RWPE1 (cell line): ENCODE measurements around the gene CDKN3.

Experiments used
- CTCF ChIA-PET: fragments of 350-600 bp; sonication (Branson Sonifier 250); formaldehyde crosslinking; extraction: SDS; loops from one replicate; lab custom pipeline; 2021; lab: Yijun Ruan, JAX
- POLR2A ChIA-PET: fragments of 400-600 bp; formaldehyde crosslinking; extraction: SDS; loops from one replicate; lab custom pipeline; 2020; ENCODE audit warnings: antibody characterized with exemption; ENCODE audit not compliant: low non-redundant PET; lab: Yijun Ruan, JAX
- DNase-seq: peaks from one replicate; pipeline ENCODE4 v3.0.0; 2012; ENCODE audit warnings: low spot score
- H3K27ac ChIP-seq: fragments of 450-650 bp; 2 replicates; pipeline ENCODE4 v1.5.1; 2017
- TF ChIP-seq, protein P1 (sequence below): fragments of 450-650 bp; conservative IDR thresholded peaks from 2 replicates; pipeline ENCODE4 v1.5.1; 2017; ENCODE audit warnings: low read depth, mild to moderate bottlenecking

Gene CDKN3

DNA sequence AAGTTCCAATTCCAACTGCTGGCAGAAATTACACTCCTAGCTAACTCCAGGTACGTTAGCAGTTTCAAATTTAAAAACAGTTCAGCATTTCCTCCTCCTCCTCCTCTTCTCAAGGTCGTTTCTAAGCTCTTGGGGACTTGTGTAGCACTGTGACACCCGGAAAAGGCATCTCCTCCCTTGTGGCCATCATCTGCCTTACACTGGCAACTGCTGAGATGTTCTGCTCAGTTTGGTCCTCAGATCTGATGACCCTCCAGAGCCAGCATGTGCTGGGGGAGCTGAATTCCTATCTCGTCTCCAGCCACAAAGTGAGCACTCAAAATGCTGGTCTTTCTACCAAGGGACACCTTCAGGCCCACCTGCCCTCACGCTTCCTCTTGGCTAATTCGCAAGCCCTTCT is 43.5 kb upstream of the CDKN3 start:
- no peak for DNase-seq
- TF ChIP-seq, protein P1, sequence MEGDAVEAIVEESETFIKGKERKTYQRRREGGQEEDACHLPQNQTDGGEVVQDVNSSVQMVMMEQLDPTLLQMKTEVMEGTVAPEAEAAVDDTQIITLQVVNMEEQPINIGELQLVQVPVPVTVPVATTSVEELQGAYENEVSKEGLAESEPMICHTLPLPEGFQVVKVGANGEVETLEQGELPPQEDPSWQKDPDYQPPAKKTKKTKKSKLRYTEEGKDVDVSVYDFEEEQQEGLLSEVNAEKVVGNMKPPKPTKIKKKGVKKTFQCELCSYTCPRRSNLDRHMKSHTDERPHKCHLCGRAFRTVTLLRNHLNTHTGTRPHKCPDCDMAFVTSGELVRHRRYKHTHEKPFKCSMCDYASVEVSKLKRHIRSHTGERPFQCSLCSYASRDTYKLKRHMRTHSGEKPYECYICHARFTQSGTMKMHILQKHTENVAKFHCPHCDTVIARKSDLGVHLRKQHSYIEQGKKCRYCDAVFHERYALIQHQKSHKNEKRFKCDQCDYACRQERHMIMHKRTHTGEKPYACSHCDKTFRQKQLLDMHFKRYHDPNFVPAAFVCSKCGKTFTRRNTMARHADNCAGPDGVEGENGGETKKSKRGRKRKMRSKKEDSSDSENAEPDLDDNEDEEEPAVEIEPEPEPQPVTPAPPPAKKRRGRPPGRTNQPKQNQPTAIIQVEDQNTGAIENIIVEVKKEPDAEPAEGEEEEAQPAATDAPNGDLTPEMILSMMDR, result no peak
- no peak overlapping the region for H3K27ac ChIP-seq
- ChIA-PET POLR2A (no interaction called here), CTCF (no interaction called here)

DNA sequence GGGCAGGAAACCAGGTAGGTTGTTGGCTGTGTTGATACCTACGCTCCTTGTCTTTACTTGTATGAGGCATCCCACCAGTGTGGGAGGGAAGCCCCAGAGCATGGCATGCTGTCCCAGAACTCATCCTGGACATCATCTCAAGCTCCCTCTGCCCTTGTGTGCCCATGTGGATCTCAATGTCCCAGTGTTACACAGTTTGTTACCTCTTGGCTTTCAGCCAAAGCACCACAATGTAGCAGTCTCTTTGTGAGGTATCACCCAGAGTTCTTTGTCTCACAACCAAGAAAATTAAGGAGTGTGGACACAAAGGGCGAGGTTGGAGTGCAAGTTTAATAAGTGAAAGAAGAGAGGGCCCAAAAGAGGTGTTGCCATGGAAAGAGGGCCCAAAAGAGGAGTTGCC is 43.1 kb upstream of the CDKN3 start:
- POLR2A ChIA-PET, result no interaction called here
- no peak for DNase-seq
- CTCF ChIA-PET, result no interaction called here
- TF ChIP-seq, protein P1, result no peak
- H3K27ac ChIP-seq, result no peak overlapping the region

DNA sequence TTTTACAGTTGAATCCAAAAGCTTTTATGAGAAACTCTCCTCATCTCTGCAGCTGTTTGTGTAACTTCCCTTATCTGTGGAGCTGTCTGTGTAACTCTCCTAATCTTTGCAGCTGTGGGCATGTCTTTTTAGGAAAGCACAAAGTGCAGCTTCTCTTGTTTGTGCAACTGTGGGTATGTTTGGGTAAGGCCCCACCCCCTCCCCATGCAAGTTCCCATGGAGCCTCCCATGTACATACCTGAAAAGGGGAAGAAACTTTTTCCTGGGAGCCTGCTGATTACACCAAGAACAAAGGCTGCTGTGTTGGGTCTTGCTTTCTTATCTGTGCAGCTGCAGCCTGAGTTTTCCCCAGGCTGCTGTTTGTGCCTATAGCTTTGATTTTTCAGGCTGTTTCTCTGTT is 42.7 kb upstream of the CDKN3 start:
- no peak overlapping the region for H3K27ac ChIP-seq
- TF ChIP-seq, protein P1, result no peak
- ChIA-PET CTCF (no interaction called here), POLR2A (no interaction called here)
- DNase-seq, result no peak

DNA sequence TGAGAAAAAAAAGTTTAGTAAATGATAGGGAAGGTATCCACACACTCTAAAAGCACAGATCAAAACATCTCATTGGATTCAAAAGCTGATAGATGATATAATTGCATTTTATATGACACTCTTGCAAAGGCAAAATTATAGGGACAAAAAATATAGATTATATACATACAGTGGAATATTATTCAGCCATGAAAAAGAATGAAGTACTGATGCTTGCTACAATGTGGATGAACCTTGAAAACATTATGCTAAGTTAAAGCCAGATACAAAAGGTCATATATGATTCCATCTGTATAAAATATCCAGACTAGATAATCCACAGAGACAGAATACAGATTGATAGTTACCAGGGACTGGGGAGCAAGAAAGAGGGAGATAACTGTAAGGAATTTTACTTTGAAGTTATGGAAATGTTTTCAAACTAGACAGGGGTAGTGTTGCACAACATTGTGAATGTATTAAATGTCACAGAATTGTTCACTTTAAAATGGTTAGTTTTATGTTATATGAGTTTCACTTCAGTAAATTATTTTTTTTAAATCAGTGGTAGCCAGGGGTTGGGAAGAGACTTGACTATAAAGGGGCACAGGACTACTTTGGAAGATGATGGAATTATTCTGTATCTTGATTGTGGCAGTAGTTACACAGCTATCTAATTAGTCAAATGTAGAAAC is 41.7 kb upstream of the CDKN3 start:
- TF ChIP-seq, protein P1, result no peak
- H3K27ac ChIP-seq, result no peak overlapping the region
- DNase-seq, result no peak
- ChIA-PET CTCF (no interaction called here), POLR2A (no interaction called here)

DNA sequence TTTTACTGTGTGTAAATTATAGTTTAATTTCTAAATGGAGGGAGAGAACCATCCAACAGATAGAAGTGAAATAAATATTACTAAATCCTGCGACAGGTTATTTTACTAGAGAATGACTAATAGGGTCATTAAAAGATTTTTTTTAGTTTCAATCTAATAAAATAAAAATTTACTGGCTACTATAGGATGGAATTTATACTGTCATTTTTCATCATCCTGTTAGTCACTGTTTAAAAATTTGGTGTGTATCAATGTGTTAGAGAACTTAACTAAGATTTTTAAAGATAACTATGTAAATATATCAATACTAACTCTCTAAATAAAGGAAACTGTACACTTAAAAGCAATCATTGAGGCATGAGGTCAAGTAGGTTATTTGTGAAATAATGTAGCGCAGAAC is 41.1 kb upstream of the CDKN3 start:
- no peak overlapping the region for H3K27ac ChIP-seq
- DNase-seq, result peak; percentile 50
- ChIA-PET CTCF (interaction anchor here (1.4 kb wide), 1 partner anchor 7 kb away, joined by 3 read pairs; no protein-coding TSS in a partner anchor), POLR2A (no interaction called here)
- TF ChIP-seq, protein P1, result no peak

DNA sequence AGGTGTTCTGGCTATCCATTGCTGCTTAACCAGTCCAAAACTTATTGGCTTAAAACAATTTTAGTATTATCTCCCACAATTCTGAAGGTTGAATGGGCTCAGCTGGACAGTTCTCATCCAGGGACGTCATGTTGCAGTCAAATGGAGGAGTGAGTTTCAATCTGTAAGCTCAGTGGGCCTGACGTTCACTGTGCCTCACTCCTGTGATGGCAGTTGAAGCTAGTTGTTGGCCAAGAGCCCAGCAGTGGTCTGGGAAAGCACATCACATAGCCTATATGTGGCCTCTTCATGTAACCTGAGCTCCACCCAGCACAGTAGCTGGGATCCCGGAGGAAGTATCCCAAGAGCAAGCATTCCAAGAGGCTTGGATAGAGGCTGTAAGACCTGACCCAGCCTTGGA is 40.6 kb upstream of the CDKN3 start:
- POLR2A ChIA-PET, result no interaction called here
- CTCF ChIA-PET, result interaction anchor here (0.7 to 1.4 kb wide), 2 partner anchors 8 to 104 kb away, joined by 3 read pairs; no protein-coding TSS in a partner anchor
- DNase-seq, result peak; percentile 20
- TF ChIP-seq, protein P1, result no peak
- peak overlapping the region; percentile 59; the same call in 1 of the 2 replicates for H3K27ac ChIP-seq
